Measurements from ENCODE around the gene GRK3. TPM values are rescaled to one million over a fixed set of nuclear protein-coding genes. Genes with fewer than 3 reads are reported as not detected.
"Not testable (repeated sequence)": the region's sequence is repeated elsewhere in the genome, so short reads cannot be mapped to it uniquely, and the experiment has no call there.

Gene GRK3
- total RNA-seq, 1 experiment from 2014 or later, result 14.6 TPM

DNA sequence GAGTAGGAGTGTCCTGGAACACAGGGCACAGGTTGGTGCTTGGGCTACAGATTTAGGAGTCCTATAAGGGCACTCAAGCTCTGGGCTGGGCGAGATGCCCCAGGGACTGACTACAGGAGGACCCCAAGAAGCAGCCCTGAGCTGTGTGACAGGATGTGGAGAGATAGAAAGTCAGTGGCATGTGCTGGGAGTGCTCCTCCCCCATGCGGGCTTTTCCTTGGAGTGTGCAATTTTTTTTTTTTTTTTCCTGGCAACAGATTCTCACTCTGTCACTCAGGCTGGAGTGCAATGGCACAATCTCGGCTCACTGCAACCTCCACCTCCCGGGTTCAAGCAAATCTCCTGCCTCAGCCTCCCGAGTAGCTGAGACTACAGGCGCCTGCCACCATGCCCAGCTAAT is 144.0 kb downstream of the GRK3 start:
- H3K27me3 ChIP-seq (ENCODE audit: insufficient read depth, low read length); H3K79me2 ChIP-seq (ENCODE audit: insufficient read depth, low read length); H2AFZ ChIP-seq (ENCODE audit: low read depth, low read length, poor library complexity, severe bottlenecking); intact Hi-C loops (cut with micrococcal nuclease); H3K4me1 ChIP-seq (ENCODE audit: control insufficient read depth in 1 of 2, insufficient read depth in 2 of 2, low read length in 2 of 2); DNase-seq (ENCODE audit: low read depth, low spot score); H3K27ac ChIP-seq (ENCODE audit: low read depth, low read length); H4K20me1 ChIP-seq (ENCODE audit: insufficient read depth); POLR2A ChIA-PET; CTCF ChIA-PET; H3K4me2 ChIP-seq (ENCODE audit: low read length); BruUV-seq (replicated peaks); H3K9me3 ChIP-seq (ENCODE audit: control insufficient read depth in 1 of 2, insufficient read depth in 1 of 2, low read depth in 1 of 2, low read length in 2 of 2); ATAC-seq; H3K36me3 ChIP-seq (ENCODE audit: control insufficient read depth in 1 of 2, insufficient read depth in 2 of 2, low read length in 2 of 2); H3K4me3 ChIP-seq (replicated peaks in 1 of 2; ENCODE audit: low read depth in 1 of 2, low read length in 2 of 2); H3K9ac ChIP-seq (ENCODE audit: low read length); H3K9me2 ChIP-seq (ENCODE audit: insufficient read depth): not testable (repeated sequence)
- RAD21 ChIA-PET (ENCODE audit: low non-redundant PET in 1 of 2, low total read pairs in 2 of 2, uncharacterized antibody in 2 of 2, unreplicated experiment in 2 of 2), result interaction anchor here in 1 of 2 experiments (0.6 kb wide), 1 partner anchor 85 kb away, joined by 3 read pairs; no protein-coding TSS in a partner anchor

DNA sequence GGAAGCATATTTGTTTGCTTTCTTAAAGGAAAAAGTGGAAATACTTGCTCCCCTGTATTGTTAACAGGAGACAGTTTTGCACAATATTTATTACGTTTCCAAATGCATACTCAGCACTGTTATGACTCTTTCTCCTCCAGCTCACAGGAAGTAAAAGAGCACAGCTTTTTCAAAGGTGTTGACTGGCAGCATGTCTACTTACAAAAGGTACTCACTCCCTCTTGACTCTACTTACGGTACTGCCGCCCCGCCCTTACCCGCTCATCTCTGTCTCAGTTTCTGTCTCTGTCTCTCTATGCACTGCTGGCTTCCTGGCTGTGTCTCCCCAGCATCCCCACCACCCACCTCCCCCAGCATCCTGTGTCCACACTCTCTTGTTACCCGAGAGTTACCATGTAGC is 145.3 kb downstream of the GRK3 start:
- no TSS peak for BruUV-seq (replicated peaks)
- DNase-seq (ENCODE audit: low read depth, low spot score) (no peak), ATAC-seq (no peak)
- no peaks in the 10 kb centered on the region for H3K9me3 ChIP-seq (ENCODE audit: control insufficient read depth in 1 of 2, insufficient read depth in 1 of 2, low read depth in 1 of 2, low read length in 2 of 2)
- no peak overlapping the region for H3K4me2 ChIP-seq (ENCODE audit: low read length)
- ChIA-PET POLR2A (no interaction called here), CTCF (interaction anchor here (1.4 kb wide), 1 partner anchor 247 kb away, joined by 3 read pairs; no protein-coding TSS in a partner anchor), RAD21 (ENCODE audit: low non-redundant PET in 1 of 2, low total read pairs in 2 of 2, uncharacterized antibody in 2 of 2, unreplicated experiment in 2 of 2) (no interaction called here)
- H3K27me3 ChIP-seq (ENCODE audit: insufficient read depth, low read length), result no peaks in the 10 kb centered on the region
- H3K79me2 ChIP-seq (ENCODE audit: insufficient read depth, low read length), result no peaks in the 10 kb centered on the region
- no peak overlapping the region for H3K4me3 ChIP-seq (replicated peaks in 1 of 2; ENCODE audit: low read depth in 1 of 2, low read length in 2 of 2)
- no peak overlapping the region for H3K27ac ChIP-seq (ENCODE audit: low read depth, low read length)
- H3K36me3 ChIP-seq (ENCODE audit: control insufficient read depth in 1 of 2, insufficient read depth in 2 of 2, low read length in 2 of 2), result no peaks in the 10 kb centered on the region
- no peak overlapping the region for H2AFZ ChIP-seq (ENCODE audit: low read depth, low read length, poor library complexity, severe bottlenecking)
- H3K9me2 ChIP-seq (ENCODE audit: insufficient read depth), result no peaks in the 10 kb centered on the region
- H4K20me1 ChIP-seq (ENCODE audit: insufficient read depth), result no peaks in the 10 kb centered on the region
- no peaks in the 10 kb centered on the region for H3K4me1 ChIP-seq (ENCODE audit: control insufficient read depth in 1 of 2, insufficient read depth in 2 of 2, low read length in 2 of 2)
- intact Hi-C loops (cut with micrococcal nuclease), result no loop called here
- H3K9ac ChIP-seq (ENCODE audit: low read length), result no peak overlapping the region
- TF ChIP-seq, protein P1, sequence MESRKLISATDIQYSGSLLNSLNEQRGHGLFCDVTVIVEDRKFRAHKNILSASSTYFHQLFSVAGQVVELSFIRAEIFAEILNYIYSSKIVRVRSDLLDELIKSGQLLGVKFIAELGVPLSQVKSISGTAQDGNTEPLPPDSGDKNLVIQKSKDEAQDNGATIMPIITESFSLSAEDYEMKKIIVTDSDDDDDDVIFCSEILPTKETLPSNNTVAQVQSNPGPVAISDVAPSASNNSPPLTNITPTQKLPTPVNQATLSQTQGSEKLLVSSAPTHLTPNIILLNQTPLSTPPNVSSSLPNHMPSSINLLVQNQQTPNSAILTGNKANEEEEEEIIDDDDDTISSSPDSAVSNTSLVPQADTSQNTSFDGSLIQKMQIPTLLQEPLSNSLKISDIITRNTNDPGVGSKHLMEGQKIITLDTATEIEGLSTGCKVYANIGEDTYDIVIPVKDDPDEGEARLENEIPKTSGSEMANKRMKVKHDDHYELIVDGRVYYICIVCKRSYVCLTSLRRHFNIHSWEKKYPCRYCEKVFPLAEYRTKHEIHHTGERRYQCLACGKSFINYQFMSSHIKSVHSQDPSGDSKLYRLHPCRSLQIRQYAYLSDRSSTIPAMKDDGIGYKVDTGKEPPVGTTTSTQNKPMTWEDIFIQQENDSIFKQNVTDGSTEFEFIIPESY (IDR thresholded peaks at IDR 0.05; ENCODE audit: extremely low read depth, insufficient replicate concordance, low read length), result no peak
- TF ChIP-seq ZNF274 (IDR thresholded peaks at IDR 0.05; ENCODE audit: low read depth, low read length) (no peak), SP1 (IDR thresholded peaks at IDR 0.05; ENCODE audit: low read depth) (no peak), TCF7L2 (IDR thresholded peaks at IDR 0.05; ENCODE audit: borderline replicate concordance, extremely low read depth, insufficient read depth, insufficient read length) (no peak), RAD21 (IDR thresholded peaks at IDR 0.05; ENCODE audit: low read depth) (no peak), FOSL1 (IDR thresholded peaks at IDR 0.05; ENCODE audit: low read depth) (no peak), CEBPB (IDR thresholded peaks at IDR 0.05; ENCODE audit: low read depth) (no peak), ZFX (IDR thresholded peaks at IDR 0.05) (no peak), POLR2AphosphoS5 (IDR thresholded peaks at IDR 0.05; ENCODE audit: low read depth, low read length) (no peak), CTCF (IDR thresholded peaks at IDR 0.05 in 2 of 3, conservative IDR thresholded peaks at IDR 0.05 in 1 of 3; ENCODE audit: borderline replicate concordance in 1 of 3, insufficient read depth in 1 of 3, low read depth in 2 of 3, low read length in 2 of 3) (no peak), ATF3 (IDR thresholded peaks at IDR 0.05) (no peak)
- TF ChIP-seq, protein P2, sequence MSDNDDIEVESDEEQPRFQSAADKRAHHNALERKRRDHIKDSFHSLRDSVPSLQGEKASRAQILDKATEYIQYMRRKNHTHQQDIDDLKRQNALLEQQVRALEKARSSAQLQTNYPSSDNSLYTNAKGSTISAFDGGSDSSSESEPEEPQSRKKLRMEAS (IDR thresholded peaks at IDR 0.05), result no peak
